ENCODE measurements around the gene COMMD10.
A peak's percentile ranks its signal among the peaks of the same experiment; 100 is the strongest.
"Not testable (repeated sequence)": the region's sequence is repeated elsewhere in the genome, so short reads cannot be mapped to it uniquely, and the experiment has no call there.

The COMMD10 gene

GRCh38 chr5:116084871-116085715 lies at the start of gene COMMD10:
Gene COMMD10 (plus strand): TSS chr5:116085025.
- DNase-seq: peak; percentile 82

- no peak for DNase-seq
Observed at GRCh38 chr5:116035123-116035522, 49.7 kb upstream of the COMMD10 start.

- no peak for DNase-seq
Observed at GRCh38 chr5:116037236-116037822, 47.5 kb upstream of the COMMD10 start.

- peak; percentile 2 for DNase-seq
Observed at GRCh38 chr5:116038817-116039216, 46.0 kb upstream of the COMMD10 start.

GRCh38 chr5:116042375-116042774 lies 42.5 kb upstream of the COMMD10 start:
- DNase-seq: no peak

- DNase-seq: no peak
Observed at GRCh38 chr5:116044073-116044472, 40.8 kb upstream of the COMMD10 start.

- DNase-seq: no peak
Observed at GRCh38 chr5:116045821-116046220, 39.0 kb upstream of the COMMD10 start.

GRCh38 chr5:116046261-116046660 lies 38.6 kb upstream of the COMMD10 start:
- DNase-seq: no peak

- DNase-seq: no peak
Observed at GRCh38 chr5:116046823-116047222, 38.0 kb upstream of the COMMD10 start.

GRCh38 chr5:116058346-116058936 lies 26.4 kb upstream of the COMMD10 start:
- DNase-seq: no peak

GRCh38 chr5:116062352-116062751 lies 22.5 kb upstream of the COMMD10 start:
- no peak for DNase-seq

GRCh38 chr5:116063950-116064349 lies 20.9 kb upstream of the COMMD10 start:
- DNase-seq: no peak

GRCh38 chr5:116068028-116068632 lies 16.7 kb upstream of the COMMD10 start:
- peak; percentile 52 for DNase-seq

- DNase-seq: no peak
Observed at GRCh38 chr5:116071211-116071610, 13.6 kb upstream of the COMMD10 start.

GRCh38 chr5:116075191-116075831 lies 9.5 kb upstream of the COMMD10 start:
- no peak for DNase-seq

GRCh38 chr5:116076496-116076895 lies 8.3 kb upstream of the COMMD10 start:
- no peak for DNase-seq

- no peak for DNase-seq
Observed at GRCh38 chr5:116078199-116078598, 6.6 kb upstream of the COMMD10 start.

GRCh38 chr5:116084287-116084691 lies 536 bp upstream of the COMMD10 start:
- peak; percentile 28 for DNase-seq

- DNase-seq: not testable (repeated sequence)
Observed at GRCh38 chr5:116086309-116086708, 1.5 kb downstream of the COMMD10 start.

- DNase-seq: no peak
Observed at GRCh38 chr5:116088062-116088461, 3.2 kb downstream of the COMMD10 start.

- DNase-seq: no peak
Observed at GRCh38 chr5:116090302-116090701, 5.5 kb downstream of the COMMD10 start.

GRCh38 chr5:116091416-116091815 lies 6.6 kb downstream of the COMMD10 start:
- no peak for DNase-seq

- no peak for DNase-seq
Observed at GRCh38 chr5:116097301-116097700, 12.5 kb downstream of the COMMD10 start.
